MCF 10A (cell line): ENCODE measurements around the gene HEPACAM. TPM values are rescaled to one million over a fixed set of nuclear protein-coding genes. Genes with fewer than 3 reads are reported as not detected.

Source experiments
- BruUV-seq: library from RNA; stranded (reverse); fragments of 400-500 nt; replicated peaks from 2 replicates; lab custom pipeline; 2021; lab: Mats Ljungman, UMichigan
- CTCF ChIA-PET: fragments of 300-600 bp; sonication (Branson Sonifier 250); formaldehyde crosslinking; extraction: SDS; loops from one replicate; lab custom pipeline; 2021; ENCODE audit warnings: antibody characterized with exemption, inconsistent platforms; lab: Yijun Ruan, JAX
- POLR2A ChIA-PET: fragments of 300-600, 350-650 bp; sonication (Branson Sonifier 250); formaldehyde crosslinking; extraction: SDS; loops from one replicate; lab custom pipeline; 2020; ENCODE audit warnings: antibody characterized with exemption, inconsistent platforms; lab: Yijun Ruan, JAX
- DNase-seq: peaks from one replicate; pipeline ENCODE4 v3.0.0-alpha.2; 2018; ENCODE audit not compliant: unreplicated experiment
- H3K27ac Mint-ChIP-seq: one replicate; pipeline ENCODE4 v1.8.0; 2022; ENCODE audit warnings: mild to moderate bottlenecking, low read depth, mixed read lengths; ENCODE audit not compliant: unreplicated experiment
- H3K27me3 Mint-ChIP-seq: one replicate; pipeline ENCODE4 v1.8.0; 2022; ENCODE audit warnings: mixed read lengths; ENCODE audit not compliant: insufficient read depth, unreplicated experiment
- H3K36me3 Mint-ChIP-seq: one replicate; pipeline ENCODE4 v1.8.0; 2022; ENCODE audit warnings: mild to moderate bottlenecking, moderate library complexity, mixed read lengths; ENCODE audit not compliant: insufficient read depth, unreplicated experiment
- H3K4me1 Mint-ChIP-seq: one replicate; pipeline ENCODE4 v1.8.0; 2022; ENCODE audit warnings: mixed read lengths; ENCODE audit not compliant: insufficient read depth, unreplicated experiment
- H3K4me3 Mint-ChIP-seq: one replicate; pipeline ENCODE4 v1.8.0; 2022; ENCODE audit warnings: mild to moderate bottlenecking, moderate library complexity, mixed read lengths; ENCODE audit not compliant: unreplicated experiment
- H3K9me3 Mint-ChIP-seq: one replicate; pipeline ENCODE4 v1.8.0; 2022; ENCODE audit warnings: mixed read lengths; ENCODE audit not compliant: unreplicated experiment
- CTCF ChIP-seq: fragments of 200-600 bp; IDR thresholded peaks from one replicate; pipeline ENCODE4 v1.8.0; 2022; ENCODE audit warnings: antibody characterized with exemption, mild to moderate bottlenecking; ENCODE audit not compliant: unreplicated experiment
- intact Hi-C: fragments of 100-400 bp; cut with micrococcal nuclease; formaldehyde crosslinking; loops from 2 replicates; pipeline ENCODE4 v1.14.1; 2022
- total RNA-seq: library from RNA; stranded (reverse); gene quantifications from 2 replicates; pipeline ENCODE4 v1.2.3, GENCODE V29; 2022

Gene HEPACAM
- total RNA-seq, 1 experiment from 2014 or later = not detected

GRCh38 chr11:124892750-124893454 is 42.9 kb downstream of the HEPACAM start:
- H3K36me3 Mint-ChIP-seq = no peaks in the 10 kb centered on the region
- no peak for TF ChIP-seq CTCF
- no peaks in the 10 kb centered on the region for H3K9me3 Mint-ChIP-seq
- intact Hi-C loops = no loop called here
- no peak overlapping the region for H3K4me3 Mint-ChIP-seq
- CTCF ChIA-PET = interaction anchor here (0.5 kb wide), 1 partner anchor 9 kb away, joined by 4 read pairs; no protein-coding TSS in a partner anchor
- no peaks in the 10 kb centered on the region for H3K27me3 Mint-ChIP-seq
- no peak overlapping the region for H3K27ac Mint-ChIP-seq
- H3K4me1 Mint-ChIP-seq = peaks cover 19% of the 10 kb centered on the region
- POLR2A ChIA-PET = interaction anchor here (1.1 kb wide), 1 partner anchor 16 kb away, joined by 6 read pairs; no protein-coding TSS in a partner anchor
- no peak for DNase-seq
- no TSS peak for BruUV-seq

- Mint-ChIP-seq H3K4me1 (peaks cover 11% of the 10 kb centered on the region), H3K4me3 (no peak overlapping the region), H3K27me3 (no peaks in the 10 kb centered on the region), H3K27ac (no peak overlapping the region), H3K9me3 (no peaks in the 10 kb centered on the region), H3K36me3 (no peaks in the 10 kb centered on the region)
- no peak for DNase-seq
- intact Hi-C loops = no loop called here
- no TSS peak for BruUV-seq
- POLR2A ChIA-PET = interaction anchor here (1.1 to 1.6 kb wide), 2 partner anchors 8 to 15 kb away, joined by 5 to 6 read pairs; no protein-coding TSS in a partner anchor
- TF ChIP-seq CTCF = no peak
- CTCF ChIA-PET = interaction anchor here (0.5 to 0.9 kb wide), 3 partner anchors 9 to 27 kb away, joined by 3 to 4 read pairs (median 4); no protein-coding TSS in a partner anchor
These were observed 43.7 kb downstream of the HEPACAM start for GRCh38 chr11:124892146-124892545.

GRCh38 chr11:124891373-124891861 is 44.4 kb downstream of the HEPACAM start:
- Mint-ChIP-seq H3K4me3 (no peak overlapping the region), H3K36me3 (no peaks in the 10 kb centered on the region), H3K9me3 (no peaks in the 10 kb centered on the region), H3K27ac (no peak overlapping the region), H3K27me3 (no peaks in the 10 kb centered on the region), H3K4me1 (peaks cover 4% of the 10 kb centered on the region)
- intact Hi-C loops = no loop called here
- no TSS peak for BruUV-seq
- DNase-seq = no peak
- ChIA-PET CTCF (interaction anchor here (0.7 to 2.2 kb wide), 4 partner anchors 9 to 28 kb away, joined by 3 to 12 read pairs (median 6); no protein-coding TSS in a partner anchor), POLR2A (interaction anchor here (0.5 to 1.6 kb wide), 2 partner anchors 9 to 54 kb away, joined by 3 to 5 read pairs; no protein-coding TSS in a partner anchor)
- TF ChIP-seq CTCF = no peak

GRCh38 chr11:124890683-124891372 is 45.0 kb downstream of the HEPACAM start:
- TF ChIP-seq CTCF = no peak
- H3K27me3 Mint-ChIP-seq = no peaks in the 10 kb centered on the region
- BruUV-seq = no TSS peak
- no peak for DNase-seq
- no peaks in the 10 kb centered on the region for H3K36me3 Mint-ChIP-seq
- no peaks in the 10 kb centered on the region for H3K9me3 Mint-ChIP-seq
- H3K27ac Mint-ChIP-seq = no peak overlapping the region
- H3K4me3 Mint-ChIP-seq = no peak overlapping the region
- CTCF ChIA-PET = interaction anchor here (1.2 to 2.2 kb wide), 3 partner anchors 9 to 53 kb away, joined by 3 to 12 read pairs (median 7); no protein-coding TSS in a partner anchor
- H3K4me1 Mint-ChIP-seq = no peaks in the 10 kb centered on the region
- POLR2A ChIA-PET = interaction anchor here (0.5 to 1.6 kb wide), 4 partner anchors 9 to 613 kb away, joined by 3 to 5 read pairs (median 3); no protein-coding TSS in a partner anchor
- intact Hi-C loops = no loop called here
